GM12878 (cell line): Measurements from ENCODE around the gene RINL. TPM values are rescaled to one million over a fixed set of nuclear protein-coding genes. Genes with fewer than 3 reads are reported as not detected.

Experiments
- ATAC-seq: fragments of 200-7000 bp; cut with Tn5 transposase; 3 replicates; pipeline ENCODE4 v1.9.1; 2020; ENCODE audit warnings: mild to moderate bottlenecking, moderate library complexity
- BruUV-seq: library from RNA; stranded (reverse); fragments of 400-500 nt; replicated peaks from 2 replicates; lab custom pipeline; 2021; lab: Mats Ljungman, UMichigan
- CTCF ChIA-PET: fragments of 300-600 bp; sonication (Branson Sonifier 250); formaldehyde crosslinking; extraction: SDS; loops from one replicate; lab custom pipeline; 2021; ENCODE audit warnings: inconsistent platforms; lab: Yijun Ruan, JAX
- POLR2A ChIA-PET: fragments of 350-600 bp; formaldehyde crosslinking; extraction: SDS; loops from one replicate; lab custom pipeline; 2021; ENCODE audit warnings: inconsistent platforms; lab: Charles Lee
- RAD21 ChIA-PET: fragments of 300-600 bp; sonication (Branson Sonifier 250); formaldehyde crosslinking; loops from one replicate; lab custom pipeline; 2023; ENCODE audit warnings: antibody characterized with exemption; ENCODE audit not compliant: unreplicated experiment; lab: Charles Lee
- SMC1A ChIA-PET: fragments of 300-600 bp; sonication (Branson Sonifier 250); formaldehyde crosslinking; loops from one replicate; lab custom pipeline; 2023; ENCODE audit not compliant: unreplicated experiment, uncharacterized antibody; lab: Charles Lee
- DNase-seq: peaks from one replicate; pipeline ENCODE4 v3.0.0-alpha.2; 2011; ENCODE audit warnings: low read depth, low spot score
- FAIRE-seq: peaks from 3 replicates; lab custom pipeline; 2011; peaks lifted over from hg19 to GRCh38; lab: Jason Lieb, UNC
- H2AFZ ChIP-seq: 2 replicates; pipeline ENCODE4 v1.6.0; 2011; ENCODE audit warnings: low read depth, low read length, control low read depth; ENCODE audit not compliant: control insufficient read depth
- H3K27ac ChIP-seq: 2 replicates; pipeline ENCODE4 v1.5.1; 2011; ENCODE audit warnings: control low read depth; ENCODE audit not compliant: control insufficient read depth, insufficient read depth
- H3K27me3 ChIP-seq, 2 experiments: replicated peaks in 1 of 2; 2 replicates each; pipeline versions ENCODE4 v1.6.0 to v1.6.1; 2011; ENCODE audit warnings: low read length in 1 of 2; ENCODE audit not compliant: control insufficient read depth in 2 of 2, insufficient read depth in 2 of 2
- H3K36me3 ChIP-seq, 2 experiments: 2 replicates each; pipeline ENCODE4 v1.5.1; 2011; ENCODE audit warnings: low read length in 1 of 2; ENCODE audit not compliant: control insufficient read depth in 2 of 2, insufficient read depth in 2 of 2
- H3K4me1 ChIP-seq: 2 replicates; pipeline ENCODE4 v1.6.1; 2011; ENCODE audit warnings: mild to moderate bottlenecking, low read length, moderate library complexity, mixed read lengths; ENCODE audit not compliant: control insufficient read depth, insufficient read depth
- H3K4me2 ChIP-seq: 2 replicates; pipeline ENCODE4 v1.6.0; 2011; ENCODE audit warnings: control low read depth; ENCODE audit not compliant: control insufficient read depth, insufficient read depth
- H3K4me3 ChIP-seq: fragments of 200-600 bp; sonication (generic); 2 replicates; pipeline ENCODE4 v1.5.1; 2016
- H3K79me2 ChIP-seq: 2 replicates; pipeline ENCODE4 v1.6.0; 2011; ENCODE audit warnings: low read length; ENCODE audit not compliant: control insufficient read depth, insufficient read depth
- H3K9ac ChIP-seq: 2 replicates; pipeline ENCODE4 v1.8.0; 2011; ENCODE audit warnings: low read length, control low read depth, mixed read lengths; ENCODE audit not compliant: control insufficient read depth, insufficient read depth
- H3K9me3 ChIP-seq: replicated peaks from 3 replicates; pipeline ENCODE4 v1.5.1; 2011; ENCODE audit warnings: mild to moderate bottlenecking, low read length; ENCODE audit not compliant: control insufficient read depth, insufficient read depth
- H4K20me1 ChIP-seq: 2 replicates; pipeline ENCODE4 v1.6.0; 2011; ENCODE audit not compliant: control insufficient read depth, insufficient read depth
- CEBPZ ChIP-seq: fragments of 150-350 bp; IDR thresholded peaks from 2 replicates; pipeline ENCODE4 v1.6.1; 2016; ENCODE audit warnings: low read depth, low read length
- EP300 ChIP-seq, 2 experiments: fragments of 150-350 bp in 1 of 2; IDR thresholded peaks; 2 replicates each; pipeline ENCODE4 v1.6.1; 2011 to 2012; ENCODE audit warnings: low read depth in 2 of 2, low read length in 2 of 2, borderline replicate concordance in 1 of 2, improper control_type of control experiment in 1 of 2, inconsistent platforms in 1 of 2; ENCODE audit not compliant: control insufficient read depth in 1 of 2
- GATAD2B ChIP-seq: fragments of 450-650 bp; conservative IDR thresholded peaks from 2 replicates; pipeline ENCODE4 v1.6.1; 2017; ENCODE audit warnings: low read depth, mild to moderate bottlenecking, moderate library complexity
- KAT2A ChIP-seq: conservative IDR thresholded peaks from 2 replicates; pipeline ENCODE4 v1.6.1; 2011; ENCODE audit warnings: low read depth, low read length; ENCODE audit not compliant: control insufficient read depth
- PBX3 ChIP-seq: IDR thresholded peaks from 2 replicates; pipeline ENCODE4 v1.6.1; 2011; ENCODE audit warnings: mild to moderate bottlenecking, low read depth, low read length, moderate library complexity; ENCODE audit not compliant: insufficient replicate concordance
- POLR2A ChIP-seq: IDR thresholded peaks from 2 replicates; pipeline ENCODE4 v1.6.1; 2011; ENCODE audit warnings: low read depth, mild to moderate bottlenecking, low read length
- WGBS: methylation state at CpG from one replicate; pipeline ENCODE4 v1.1.6; 2016; ENCODE audit warnings: low lambda C conversion rate; ENCODE audit not compliant: insufficient replicate concordance, insufficient coverage; ENCODE audit errors: missing lambda C conversion rate; 5-methylcytosine and 5-hydroxymethylcytosine counted together
- in situ Hi-C: fragments of 300-500 bp; cut with MboI; formaldehyde crosslinking; loops from 9 replicates; pipeline ENCODE4 v1.14.3; 2018; ENCODE audit warnings: mixed read lengths
- intact Hi-C: fragments of 100-400 bp; cut with micrococcal nuclease; formaldehyde crosslinking; loops from one replicate; pipeline ENCODE4 v1.14.2; 2022; ENCODE audit not compliant: unreplicated experiment
- polyA plus RNA-seq, 11 experiments: library from polyadenylated mRNA; depleted of rRNA in 4 of 11; unstranded in 6 of 11; stranded (reverse) in 5 of 11; fragments of >200 nt; fragmentation: Nextera tagmentation in 4 of 11; fragmentation: Illumina TruSeq in 1 of 11; extraction: Ambion mirVana in 4 of 11; extraction: Trizol in 1 of 11; gene quantifications; 1 replicate in 1 of 11; 2 replicates in 10 of 11; pipeline versions ENCODE4 v1.2.1 to v1.2.3, GENCODE V29; 2011 to 2016; ENCODE audit warnings: inconsistent platforms in 2 of 11, missing spikeins in 2 of 11, low read depth in 1 of 11
- total RNA-seq, 4 experiments: library from RNA; depleted of rRNA in 3 of 4; stranded (reverse); fragments of >200 nt in 3 of 4; fragmentation: Illumina TruSeq in 1 of 4; extraction: Trizol in 1 of 4; gene quantifications; 2 replicates each; pipeline versions ENCODE4 v1.2.1 to v1.2.3, GENCODE V29; 2013 to 2021

Gene RINL
- total and polyA plus RNA-seq, 10 of the 15 experiments (the other 5 are each of a cell fraction or from before 2014, with no cell fraction given): 14.5 to 64.2 (median 47.6) TPM

- TF ChIP-seq CEBPZ (no peak), GATAD2B (no peak), EP300 (IDR thresholded peaks at IDR 0.05; ENCODE audit: borderline replicate concordance in 1 of 2, control insufficient read depth in 1 of 2, low read depth in 2 of 2, low read length in 2 of 2) (no peak), POLR2A (0 out of 2 replicates have a peak, but pooled peaks have one; percentile 14), PBX3 (no peak), KAT2A (no peak)
- H3K9ac ChIP-seq: no peak overlapping the region
- ChIA-PET RAD21 (no interaction called here), CTCF (no interaction called here), POLR2A (interaction anchor here (0.5 to 1.5 kb wide), 4 partner anchors 8 to 59 kb away, joined by 3 to 8 read pairs (median 4); no protein-coding TSS in a partner anchor), SMC1A (no interaction called here)
- FAIRE-seq (no peak), ATAC-seq (no peak), DNase-seq (no peak)
- H2AFZ ChIP-seq: no peak overlapping the region
- H3K9me3 ChIP-seq: no peaks in the 10 kb centered on the region
- peaks cover 45 to 52% of the 10 kb centered on the region in 2 experiments for H3K36me3 ChIP-seq
- no peak overlapping the region for H3K27ac ChIP-seq
- no peaks in the 10 kb centered on the region; the same call in 1 of the 2 replicates for H4K20me1 ChIP-seq
- BruUV-seq: no TSS peak
- intact Hi-C loops: loop anchor here (10.0 kb wide), 2 partner anchors 47 to 293 kb away; no protein-coding TSS in a partner anchor
- no peak overlapping the region for H3K4me2 ChIP-seq
- WGBS: 89% methylated on average over 7 of the region's 7 CpGs
- H3K27me3 ChIP-seq: no peaks in the 10 kb centered on the region
- no peak overlapping the region for H3K4me3 ChIP-seq
- H3K79me2 ChIP-seq: peaks cover 6% of the 10 kb centered on the region
- H3K4me1 ChIP-seq: peaks cover 4% of the 10 kb centered on the region
- in situ Hi-C loops: no loop called here
These were observed 40.4 kb downstream of the RINL start for GRCh38 chr19:38837656-38838121.
